NCI-H748 treated with DMSO at 0.1 percent for 48 hours (cell line): Measurements from ENCODE around the gene FKRP.
"Not testable (repeated sequence)": the region's sequence is repeated elsewhere in the genome, so short reads cannot be mapped to it uniquely, and the experiment has no call there.

Experiments used
- DNase-seq: peaks from one replicate; lab custom pipeline; 2025; lab: John Stamatoyannopoulos, UW

FKRP gene

GRCh38 chr19:46786236-46787039, 40.6 kb downstream of the FKRP start:
- peak; percentile 18 for DNase-seq

GRCh38 chr19:46787040-46787330, 41.1 kb downstream of the FKRP start:
- no peak for DNase-seq

- DNase-seq, result peak; percentile 46
Observed at GRCh38 chr19:46787331-46788261, 41.7 kb downstream of the FKRP start.

GRCh38 chr19:46788262-46788967, 42.6 kb downstream of the FKRP start, which contains the start of gene SLC1A5:
SLC1A5 (minus strand) TSS chr19:46788594; CDS start chr19:46787965, 629 bp downstream.
- peak; percentile 95 for DNase-seq

- no peak for DNase-seq
Observed at GRCh38 chr19:46788968-46789338, 43.1 kb downstream of the FKRP start.

- DNase-seq, result no peak
Observed at GRCh38 chr19:46789371-46789770, 43.5 kb downstream of the FKRP start.

- DNase-seq, result no peak
Observed at GRCh38 chr19:46791944-46792343, 46.1 kb downstream of the FKRP start.

GRCh38 chr19:46797881-46798280, 52.0 kb downstream of the FKRP start:
- DNase-seq, result no peak

- DNase-seq, result no peak
Observed at GRCh38 chr19:46798713-46799112, 52.9 kb downstream of the FKRP start.

- DNase-seq, result no peak
Observed at GRCh38 chr19:46802152-46802551, 56.3 kb downstream of the FKRP start.

- no peak for DNase-seq
Observed at GRCh38 chr19:46803555-46803954, 57.7 kb downstream of the FKRP start.

- DNase-seq, result not testable (repeated sequence)
Observed at GRCh38 chr19:46804432-46804831, 58.6 kb downstream of the FKRP start.

- no peak for DNase-seq
Observed at GRCh38 chr19:46806656-46807055, 60.8 kb downstream of the FKRP start.
